GM23338 (cell line): Measurements from ENCODE around the gene ADGB. TPM values are rescaled to one million over a fixed set of nuclear protein-coding genes. Genes with fewer than 3 reads are reported as not detected.

ENCODE experiments used
- ATAC-seq: fragments of 200-7000 bp; cut with Tn5 transposase; 3 replicates; pipeline ENCODE4 v1.9.1; 2020
- DNase-seq: peaks from one replicate; pipeline ENCODE4 v3.0.0-alpha.2; 2015; ENCODE audit warnings: low spot score
- H2AFZ ChIP-seq: fragments of 200-600 bp; sonication (generic); 2 replicates; pipeline ENCODE4 v1.8.0; 2016; ENCODE audit warnings: antibody characterized with exemption, mild to moderate bottlenecking, moderate library complexity
- H3F3A ChIP-seq: fragments of 200-600 bp; sonication (generic); replicated peaks from 2 replicates; pipeline ENCODE4 v1.8.0; 2017; ENCODE audit warnings: antibody characterized with exemption, mixed run types, low read depth
- H3K27ac ChIP-seq: fragments of 200-600 bp; sonication (generic); 2 replicates; pipeline ENCODE4 v1.6.1; 2016; ENCODE audit warnings: low read depth
- H3K27me3 ChIP-seq: fragments of 200-600 bp; sonication (generic); 2 replicates; pipeline ENCODE4 v1.8.0; 2016; ENCODE audit warnings: mild to moderate bottlenecking, mixed run types, moderate library complexity; ENCODE audit not compliant: insufficient read depth
- H3K36me3 ChIP-seq: fragments of 200-600 bp; sonication (generic); 2 replicates; pipeline ENCODE4 v1.8.0; 2016; ENCODE audit warnings: mild to moderate bottlenecking; ENCODE audit not compliant: insufficient read depth
- H3K4me1 ChIP-seq: fragments of 200-600 bp; sonication (generic); 2 replicates; pipeline ENCODE4 v1.8.0; 2016; ENCODE audit warnings: mild to moderate bottlenecking, moderate library complexity; ENCODE audit not compliant: insufficient read depth
- H3K4me2 ChIP-seq: fragments of 200-600 bp; sonication (generic); 2 replicates; pipeline ENCODE4 v1.7.1; 2017; ENCODE audit warnings: mixed run types
- H3K4me3 ChIP-seq: fragments of 200-600 bp; sonication (generic); 2 replicates; pipeline ENCODE4 v1.6.1; 2016; ENCODE audit warnings: mixed run types
- H3K79me2 ChIP-seq: fragments of 200-600 bp; sonication (generic); replicated peaks from 2 replicates; pipeline ENCODE4 v1.8.0; 2017; ENCODE audit warnings: mild to moderate bottlenecking; ENCODE audit not compliant: insufficient read depth
- H3K9me2 ChIP-seq: fragments of 200-600 bp; sonication (generic); 2 replicates; pipeline ENCODE4 v1.8.0; 2017; ENCODE audit not compliant: insufficient read depth
- H4K20me1 ChIP-seq: fragments of 200-600 bp; sonication (generic); replicated peaks from 2 replicates; pipeline ENCODE4 v1.8.0; 2017; ENCODE audit warnings: mild to moderate bottlenecking; ENCODE audit not compliant: insufficient read depth
- H3K27ac Mint-ChIP-seq: 2 replicates; pipeline ENCODE4 v1.8.0; 2020; ENCODE audit warnings: inconsistent platforms, mild to moderate bottlenecking, moderate library complexity, mixed read lengths
- H3K27me3 Mint-ChIP-seq: 3 replicates; pipeline ENCODE4 v1.8.0; 2022; ENCODE audit warnings: low read depth, mild to moderate bottlenecking, moderate library complexity, mixed read lengths, inconsistent platforms; ENCODE audit not compliant: insufficient read depth, poor library complexity
- H3K36me3 Mint-ChIP-seq: 3 replicates; pipeline ENCODE4 v1.8.0; 2021; ENCODE audit warnings: low read depth, mild to moderate bottlenecking, inconsistent platforms, moderate library complexity, mixed read lengths
- H3K4me1 Mint-ChIP-seq: 3 replicates; pipeline ENCODE4 v1.8.0; 2020; ENCODE audit warnings: mild to moderate bottlenecking, inconsistent platforms, mixed read lengths
- H3K4me3 Mint-ChIP-seq: 3 replicates; pipeline ENCODE4 v1.8.0; 2021; ENCODE audit warnings: moderate library complexity, mild to moderate bottlenecking, inconsistent platforms, mixed read lengths
- H3K9me3 Mint-ChIP-seq: 3 replicates; pipeline ENCODE4 v1.8.0; 2020; ENCODE audit warnings: moderate library complexity, mild to moderate bottlenecking, inconsistent platforms, mixed read lengths
- CREB1 ChIP-seq: fragments of 250-450 bp; sonication (Bioruptor Pico); IDR thresholded peaks from 2 replicates; pipeline ENCODE4 v1.5.0; 2020; ENCODE audit warnings: low read depth, mild to moderate bottlenecking, moderate library complexity
- JUNB ChIP-seq: IDR thresholded peaks from one replicate; pipeline ENCODE4 v1.6.1; 2016; ENCODE audit warnings: antibody characterized with exemption; ENCODE audit not compliant: unreplicated experiment
- NANOG ChIP-seq: IDR thresholded peaks from 2 replicates; pipeline ENCODE4 v1.6.1; 2016; ENCODE audit warnings: antibody characterized with exemption, borderline replicate concordance
- STAT1 ChIP-seq: IDR thresholded peaks from one replicate; pipeline ENCODE4 v1.6.1; 2016; ENCODE audit warnings: antibody characterized with exemption; ENCODE audit not compliant: unreplicated experiment
- ZNF331 ChIP-seq: fragments of 250-450 bp; sonication (Bioruptor Pico); IDR thresholded peaks from 2 replicates; pipeline ENCODE4 v1.5.0; 2020; ENCODE audit warnings: low read depth, mild to moderate bottlenecking, moderate library complexity
- polyA plus RNA-seq: library from polyadenylated mRNA; unstranded; fragments of >200 nt; fragmentation: Nextera tagmentation; extraction: Ambion mirVana; gene quantifications from 2 replicates; pipeline ENCODE4 v1.2.1, GENCODE V29; 2016
- total RNA-seq: library from RNA; depleted of rRNA; stranded (reverse); fragments of >200 nt; shearing (Covaris generic); gene quantifications from 2 replicates; pipeline ENCODE4 v1.2.3, GENCODE V29; 2014
- TF ChIP-seq, protein P1 (sequence below): fragments of 250-450 bp; sonication (Bioruptor Pico); IDR thresholded peaks from 2 replicates; pipeline ENCODE4 v1.5.0; 2020; ENCODE audit warnings: mild to moderate bottlenecking, moderate library complexity
- TF ChIP-seq, protein P2 (sequence below): IDR thresholded peaks from 2 replicates; pipeline ENCODE4 v1.6.1; 2016; ENCODE audit warnings: antibody characterized with exemption

ADGB gene
- total and polyA plus RNA-seq, 2 experiments from 2014 or later, result not detected

DNA sequence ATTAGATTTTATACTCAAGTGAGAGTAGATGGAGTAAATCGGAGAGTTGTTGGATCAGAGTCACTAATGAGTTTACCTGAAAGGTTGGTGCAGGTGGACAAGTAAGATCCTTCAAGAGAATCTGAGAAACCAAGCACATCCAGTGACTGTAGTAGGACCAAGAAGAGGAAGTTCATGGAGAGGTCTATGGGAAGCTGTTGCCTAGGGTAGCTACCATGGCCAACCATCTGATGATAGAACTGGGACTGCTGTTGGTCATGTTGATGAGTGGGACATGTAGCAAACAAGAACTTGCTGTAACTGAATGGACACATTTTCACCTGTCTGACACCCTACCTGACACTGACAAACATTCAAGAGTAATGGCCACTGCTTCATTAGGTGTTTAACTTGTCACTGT lies 11.3 kb upstream of the ADGB start (continued):
- TF ChIP-seq, protein P1, sequence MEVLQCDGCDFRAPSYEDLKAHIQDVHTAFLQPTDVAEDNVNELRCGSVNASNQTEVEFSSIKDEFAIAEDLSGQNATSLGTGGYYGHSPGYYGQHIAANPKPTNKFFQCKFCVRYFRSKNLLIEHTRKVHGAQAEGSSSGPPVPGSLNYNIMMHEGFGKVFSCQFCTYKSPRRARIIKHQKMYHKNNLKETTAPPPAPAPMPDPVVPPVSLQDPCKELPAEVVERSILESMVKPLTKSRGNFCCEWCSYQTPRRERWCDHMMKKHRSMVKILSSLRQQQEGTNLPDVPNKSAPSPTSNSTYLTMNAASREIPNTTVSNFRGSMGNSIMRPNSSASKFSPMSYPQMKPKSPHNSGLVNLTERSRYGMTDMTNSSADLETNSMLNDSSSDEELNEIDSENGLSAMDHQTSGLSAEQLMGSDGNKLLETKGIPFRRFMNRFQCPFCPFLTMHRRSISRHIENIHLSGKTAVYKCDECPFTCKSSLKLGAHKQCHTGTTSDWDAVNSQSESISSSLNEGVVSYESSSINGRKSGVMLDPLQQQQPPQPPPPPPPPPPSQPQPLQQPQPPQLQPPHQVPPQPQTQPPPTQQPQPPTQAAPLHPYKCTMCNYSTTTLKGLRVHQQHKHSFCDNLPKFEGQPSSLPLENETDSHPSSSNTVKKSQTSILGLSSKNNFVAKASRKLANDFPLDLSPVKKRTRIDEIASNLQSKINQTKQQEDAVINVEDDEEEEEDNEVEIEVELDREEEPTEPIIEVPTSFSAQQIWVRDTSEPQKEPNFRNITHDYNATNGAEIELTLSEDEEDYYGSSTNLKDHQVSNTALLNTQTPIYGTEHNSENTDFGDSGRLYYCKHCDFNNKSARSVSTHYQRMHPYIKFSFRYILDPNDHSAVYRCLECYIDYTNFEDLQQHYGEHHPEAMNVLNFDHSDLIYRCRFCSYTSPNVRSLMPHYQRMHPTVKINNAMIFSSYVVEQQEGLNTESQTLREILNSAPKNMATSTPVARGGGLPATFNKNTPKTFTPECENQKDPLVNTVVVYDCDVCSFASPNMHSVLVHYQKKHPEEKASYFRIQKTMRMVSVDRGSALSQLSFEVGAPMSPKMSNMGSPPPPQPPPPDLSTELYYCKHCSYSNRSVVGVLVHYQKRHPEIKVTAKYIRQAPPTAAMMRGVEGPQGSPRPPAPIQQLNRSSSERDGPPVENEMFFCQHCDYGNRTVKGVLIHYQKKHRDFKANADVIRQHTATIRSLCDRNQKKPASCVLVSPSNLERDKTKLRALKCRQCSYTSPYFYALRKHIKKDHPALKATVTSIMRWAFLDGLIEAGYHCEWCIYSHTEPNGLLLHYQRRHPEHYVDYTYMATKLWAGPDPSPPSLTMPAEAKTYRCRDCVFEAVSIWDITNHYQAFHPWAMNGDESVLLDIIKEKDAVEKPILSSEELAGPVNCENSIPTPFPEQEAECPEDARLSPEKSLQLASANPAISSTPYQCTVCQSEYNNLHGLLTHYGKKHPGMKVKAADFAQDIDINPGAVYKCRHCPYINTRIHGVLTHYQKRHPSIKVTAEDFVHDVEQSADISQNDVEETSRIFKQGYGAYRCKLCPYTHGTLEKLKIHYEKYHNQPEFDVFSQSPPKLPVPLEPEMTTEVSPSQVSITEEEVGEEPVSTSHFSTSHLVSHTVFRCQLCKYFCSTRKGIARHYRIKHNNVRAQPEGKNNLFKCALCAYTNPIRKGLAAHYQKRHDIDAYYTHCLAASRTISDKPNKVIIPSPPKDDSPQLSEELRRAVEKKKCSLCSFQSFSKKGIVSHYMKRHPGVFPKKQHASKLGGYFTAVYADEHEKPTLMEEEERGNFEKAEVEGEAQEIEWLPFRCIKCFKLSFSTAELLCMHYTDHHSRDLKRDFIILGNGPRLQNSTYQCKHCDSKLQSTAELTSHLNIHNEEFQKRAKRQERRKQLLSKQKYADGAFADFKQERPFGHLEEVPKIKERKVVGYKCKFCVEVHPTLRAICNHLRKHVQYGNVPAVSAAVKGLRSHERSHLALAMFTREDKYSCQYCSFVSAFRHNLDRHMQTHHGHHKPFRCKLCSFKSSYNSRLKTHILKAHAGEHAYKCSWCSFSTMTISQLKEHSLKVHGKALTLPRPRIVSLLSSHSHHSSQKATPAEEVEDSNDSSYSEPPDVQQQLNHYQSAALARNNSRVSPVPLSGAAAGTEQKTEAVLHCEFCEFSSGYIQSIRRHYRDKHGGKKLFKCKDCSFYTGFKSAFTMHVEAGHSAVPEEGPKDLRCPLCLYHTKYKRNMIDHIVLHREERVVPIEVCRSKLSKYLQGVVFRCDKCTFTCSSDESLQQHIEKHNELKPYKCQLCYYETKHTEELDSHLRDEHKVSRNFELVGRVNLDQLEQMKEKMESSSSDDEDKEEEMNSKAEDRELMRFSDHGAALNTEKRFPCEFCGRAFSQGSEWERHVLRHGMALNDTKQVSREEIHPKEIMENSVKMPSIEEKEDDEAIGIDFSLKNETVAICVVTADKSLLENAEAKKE (CRISPR knock-in tag), result no peak
- TF ChIP-seq CREB1 (CRISPR knock-in tag) (no peak), STAT1 (no peak), NANOG (no peak), ZNF331 (CRISPR knock-in tag) (no peak), JUNB (no peak)

DNA sequence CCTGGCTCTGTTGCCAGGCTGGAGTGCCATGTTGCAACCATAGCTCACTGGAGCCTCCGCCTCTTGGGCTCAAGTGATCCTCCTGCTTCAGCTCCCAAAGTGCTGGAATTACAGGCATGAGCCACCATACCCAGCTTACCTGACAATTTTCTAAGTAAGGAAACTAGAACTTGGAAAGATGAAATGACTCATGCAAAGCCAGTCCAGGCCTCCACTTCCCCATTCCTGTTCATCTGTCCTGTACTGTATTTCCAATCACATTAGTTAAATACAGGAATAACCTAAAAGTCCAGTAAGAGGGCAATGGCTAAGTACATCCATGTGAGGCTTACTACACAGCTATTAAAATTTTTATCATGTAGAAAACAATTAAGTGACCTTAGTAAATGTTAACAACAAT lies 8.3 kb upstream of the ADGB start:
- H3K36me3 Mint-ChIP-seq, result no peaks in the 10 kb centered on the region
- Histone ChIP-seq H3K4me2 (no peak overlapping the region), H3F3A (no peaks in the 10 kb centered on the region), H3K4me1 (no peaks in the 10 kb centered on the region), H2AFZ (no peak overlapping the region), H3K9me2 (no peaks in the 10 kb centered on the region), H4K20me1 (no peaks in the 10 kb centered on the region), H3K4me3 (no peak overlapping the region), H3K27me3 (no peaks in the 10 kb centered on the region), H3K36me3 (no peaks in the 10 kb centered on the region), H3K79me2 (no peaks in the 10 kb centered on the region), H3K27ac (no peak overlapping the region)
- H3K4me1 Mint-ChIP-seq, result no peaks in the 10 kb centered on the region
- no peak overlapping the region for H3K4me3 Mint-ChIP-seq
- no peaks in the 10 kb centered on the region for H3K9me3 Mint-ChIP-seq
- ATAC-seq, result no peak
- peaks cover 2% of the 10 kb centered on the region for H3K27me3 Mint-ChIP-seq
- DNase-seq, result no peak
- H3K27ac Mint-ChIP-seq, result no peak overlapping the region
- TF ChIP-seq, protein P1 (CRISPR knock-in tag), result no peak
- TF ChIP-seq CREB1 (CRISPR knock-in tag) (no peak), JUNB (no peak), STAT1 (no peak), NANOG (no peak)
- TF ChIP-seq, protein P2, sequence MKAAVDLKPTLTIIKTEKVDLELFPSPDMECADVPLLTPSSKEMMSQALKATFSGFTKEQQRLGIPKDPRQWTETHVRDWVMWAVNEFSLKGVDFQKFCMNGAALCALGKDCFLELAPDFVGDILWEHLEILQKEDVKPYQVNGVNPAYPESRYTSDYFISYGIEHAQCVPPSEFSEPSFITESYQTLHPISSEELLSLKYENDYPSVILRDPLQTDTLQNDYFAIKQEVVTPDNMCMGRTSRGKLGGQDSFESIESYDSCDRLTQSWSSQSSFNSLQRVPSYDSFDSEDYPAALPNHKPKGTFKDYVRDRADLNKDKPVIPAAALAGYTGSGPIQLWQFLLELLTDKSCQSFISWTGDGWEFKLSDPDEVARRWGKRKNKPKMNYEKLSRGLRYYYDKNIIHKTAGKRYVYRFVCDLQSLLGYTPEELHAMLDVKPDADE, result no peak
